Aorta (tissue), 5 donors: ENCODE data around the gene PHC2. TPM values are rescaled to one million over a fixed set of nuclear protein-coding genes. Genes with fewer than 3 reads are reported as not detected.

ENCODE experiments used
- ATAC-seq: fragments of 200-7000 bp; cut with Tn5 transposase; one replicate; pipeline ENCODE4 v1.9.1; 2022; ENCODE audit warnings: moderate library complexity; ENCODE audit not compliant: low FRiP score
- DNase-seq, 2 donors: peaks; one replicate each; pipeline ENCODE4 v3.0.0-alpha.2; 2020
- H3K27ac ChIP-seq, 2 donors: one replicate each; pipeline ENCODE4 v1.5.1; 2013; ENCODE audit warnings: low read length in 2 of 2, mild to moderate bottlenecking in 2 of 2, moderate library complexity in 2 of 2, control low read depth in 1 of 2, inconsistent platforms in 1 of 2, low read depth in 1 of 2
- H3K27me3 ChIP-seq, 2 donors: one replicate each; pipeline ENCODE4 v1.6.1; 2013; ENCODE audit warnings: control low read depth in 1 of 2, low read length in 1 of 2, mild to moderate bottlenecking in 1 of 2, moderate library complexity in 1 of 2; ENCODE audit not compliant: insufficient read depth in 2 of 2, control insufficient read depth in 1 of 2
- H3K36me3 ChIP-seq, 2 donors: one replicate each; pipeline ENCODE4 v1.6.1; 2013; ENCODE audit warnings: control low read depth in 1 of 2, low read length in 1 of 2, mild to moderate bottlenecking in 1 of 2; ENCODE audit not compliant: insufficient read depth in 2 of 2, control insufficient read depth in 1 of 2
- H3K4me1 ChIP-seq, 2 donors: one replicate each; pipeline ENCODE4 v1.6.1; 2013; ENCODE audit warnings: low read length in 2 of 2, control low read depth in 1 of 2, mild to moderate bottlenecking in 1 of 2, moderate library complexity in 1 of 2; ENCODE audit not compliant: insufficient read depth in 2 of 2, control insufficient read depth in 1 of 2
- H3K4me3 ChIP-seq, 2 donors: one replicate each; pipeline ENCODE4 v1.5.1; 2013; ENCODE audit warnings: low read length in 2 of 2, control low read depth in 1 of 2, mild to moderate bottlenecking in 1 of 2
- H3K9me3 ChIP-seq: one replicate; pipeline ENCODE4 v1.6.1; 2013; ENCODE audit warnings: mild to moderate bottlenecking, low read length; ENCODE audit not compliant: control insufficient read depth
- WGBS, 2 donors: extraction: QIAGEN DNeasy Blood & Tissue Kit; methylation state at CpG; one replicate each; pipeline ENCODE4 v1.1.7; 2013; 5-methylcytosine and 5-hydroxymethylcytosine counted together
- intact Hi-C, 2 donors: fragments of 100-400 bp; cut with DNase I; formaldehyde crosslinking; loops; one replicate each; pipeline versions ENCODE4 v1.14.2 to v1.15.0; 2022
- polyA plus RNA-seq, 2 donors: library from polyadenylated mRNA; stranded (reverse); fragments of 200-250 nt; gene quantifications; one replicate each; pipeline ENCODE4 v1.2.3, GENCODE V29; 2013
- total RNA-seq, 2 donors: library from RNA; stranded (reverse); fragmentation: NEBNext Ultra II Directional; extraction: Animal tissue kit (Norgen Biotek cat#: 25700); gene quantifications; one replicate each; pipeline ENCODE4 v1.2.1, GENCODE V29; 2021
- donor health status: healthy with polysubstance abuse.
- donor health status: Bipolar disorder and iron deficiency.
- donor health status: DM: no; HTN: no; CAD: no.
- donor health status: DM: no; HTN: no; CAD: no.
- donor health status: DM: yes; HTN: yes; CAD: no.

Gene PHC2
- total and polyA plus RNA-seq, 4 donors = 82.4 to 156 (median 107) TPM

GRCh38 chr1:33336580-33336979, 94.3 kb downstream of the PHC2 start:
- no peaks in the 10 kb centered on the region for H3K9me3 ChIP-seq
- no peaks in the 10 kb centered on the region for H3K27me3 ChIP-seq
- ATAC-seq (no peak), DNase-seq (no peak)
- H3K4me1 ChIP-seq = peaks cover 10 to 14% of the 10 kb centered on the region in 2 donors
- H3K27ac ChIP-seq = peak overlapping the region in 1 of 2 donors; percentile 22
- 59 to 65% methylated on average over 9 of the region's 9 CpGs for WGBS, 2 donors
- no peak overlapping the region for H3K4me3 ChIP-seq
- intact Hi-C loops = loop anchor here in 1 of 2 donors (5.0 kb wide), 1 partner anchor 39 kb away; no protein-coding TSS in a partner anchor
- peaks cover 0 to 2% of the 10 kb centered on the region in 2 donors for H3K36me3 ChIP-seq

GRCh38 chr1:33335020-33335419, 95.9 kb downstream of the PHC2 start:
- 31 to 33% methylated on average over 4 of the region's 4 CpGs for WGBS, 2 donors
- Histone ChIP-seq H3K9me3 (no peaks in the 10 kb centered on the region), H3K4me1 (peaks cover 0 to 8% of the 10 kb centered on the region in 2 donors), H3K27ac (peak overlapping the region in 1 of 2 donors; percentile 47), H3K4me3 (no peak overlapping the region), H3K27me3 (no peaks in the 10 kb centered on the region), H3K36me3 (peaks cover 0 to 6% of the 10 kb centered on the region in 2 donors)
- ATAC-seq (no peak), DNase-seq (no peak)
- intact Hi-C loops = loop anchor here in 1 of 2 donors (5.0 kb wide), 1 partner anchor 38 kb away; no protein-coding TSS in a partner anchor

- ATAC-seq = peak; percentile 42
Measured at GRCh38 chr1:33334081-33334552, 96.8 kb downstream of the PHC2 start.

GRCh38 chr1:33332881-33333280, 98.0 kb downstream of the PHC2 start:
- H3K9me3 ChIP-seq = no peaks in the 10 kb centered on the region
- intact Hi-C loops = loop anchor here in 1 of 2 donors (5.0 kb wide), 1 partner anchor 34 kb away; no protein-coding TSS in a partner anchor
- peaks cover 0 to 2% of the 10 kb centered on the region in 2 donors for H3K4me1 ChIP-seq
- peaks cover 0 to 15% of the 10 kb centered on the region in 2 donors for H3K36me3 ChIP-seq
- ATAC-seq (no peak), DNase-seq (no peak)
- H3K27me3 ChIP-seq = no peaks in the 10 kb centered on the region
- H3K4me3 ChIP-seq = no peak overlapping the region
- WGBS, 2 donors = 33 to 35% methylated on average over 5 of the region's 5 CpGs
- peak overlapping the region in 1 of 2 donors; percentile 37 for H3K27ac ChIP-seq

More at GRCh38 chr1:33334081-33334552, 96.8 kb downstream of the PHC2 start:
- Histone ChIP-seq H3K27ac (peak overlapping the region; percentile 40 to 43), H3K4me3 (no peak overlapping the region), H3K36me3 (peaks cover 0 to 11% of the 10 kb centered on the region in 2 donors), H3K4me1 (peaks cover 0 to 6% of the 10 kb centered on the region in 2 donors), H3K27me3 (no peaks in the 10 kb centered on the region), H3K9me3 (no peaks in the 10 kb centered on the region)
- DNase-seq = peak; percentile 73 to 90
- 11 to 13% methylated on average over 17 of the region's 17 CpGs for WGBS, 2 donors
- intact Hi-C loops = loop anchor here in 1 of 2 donors (5.0 kb wide), 1 partner anchor 33 kb away; no protein-coding TSS in a partner anchor

- H3K4me1 ChIP-seq = peaks cover 0 to 2% of the 10 kb centered on the region in 2 donors
- peaks cover 0 to 15% of the 10 kb centered on the region in 2 donors for H3K36me3 ChIP-seq
- no peak overlapping the region for H3K4me3 ChIP-seq
- peak overlapping the region in 1 of 2 donors; percentile 37 for H3K27ac ChIP-seq
- intact Hi-C loops = loop anchor here in 1 of 2 donors (5.0 kb wide), 1 partner anchor 35 kb away; no protein-coding TSS in a partner anchor
- ATAC-seq (no peak), DNase-seq (peak in 1 of 2 donors; percentile 70)
- H3K27me3 ChIP-seq = no peaks in the 10 kb centered on the region
- WGBS, 2 donors = 48 to 51% methylated on average over 10 of the region's 10 CpGs
- no peaks in the 10 kb centered on the region for H3K9me3 ChIP-seq
Measured at GRCh38 chr1:33332357-33332789, 98.5 kb downstream of the PHC2 start.

- WGBS, 2 donors = 49 to 50% methylated on average over 10 of the region's 10 CpGs
- no peak for ATAC-seq
- peak in 1 of 2 donors; percentile 46 for DNase-seq
- intact Hi-C loops = loop anchor here in 1 of 2 donors (5.0 kb wide), 1 partner anchor 36 kb away; no protein-coding TSS in a partner anchor
- H3K36me3 ChIP-seq = peaks cover 0 to 18% of the 10 kb centered on the region in 2 donors
- H3K4me1 ChIP-seq = peaks cover 0 to 1% of the 10 kb centered on the region in 2 donors
- peak overlapping the region in 1 of 2 donors; percentile 7 for H3K27ac ChIP-seq
- H3K27me3 ChIP-seq = no peaks in the 10 kb centered on the region
- H3K9me3 ChIP-seq = no peaks in the 10 kb centered on the region
- H3K4me3 ChIP-seq = no peak overlapping the region
Measured at GRCh38 chr1:33331444-33332356, 99.2 kb downstream of the PHC2 start.

GRCh38 chr1:33330906-33331305, 100.0 kb downstream of the PHC2 start:
- Histone ChIP-seq H3K27me3 (no peaks in the 10 kb centered on the region), H3K27ac (no peak overlapping the region), H3K4me1 (no peaks in the 10 kb centered on the region), H3K36me3 (peaks cover 1 to 18% of the 10 kb centered on the region in 2 donors), H3K4me3 (no peak overlapping the region), H3K9me3 (no peaks in the 10 kb centered on the region)
- intact Hi-C loops = loop anchor here in 1 of 2 donors (5.0 kb wide), 1 partner anchor 36 kb away; no protein-coding TSS in a partner anchor
- DNase-seq (no peak), ATAC-seq (no peak)
- 82 to 89% methylated on average over 7 of the region's 7 CpGs for WGBS, 2 donors

- no peaks in the 10 kb centered on the region for H3K4me1 ChIP-seq
- no peak overlapping the region for H3K4me3 ChIP-seq
- no peak for DNase-seq
- WGBS, 2 donors = 76 to 83% methylated on average over 3 of the region's 3 CpGs
- intact Hi-C loops = loop anchor here in 1 of 2 donors (5.0 kb wide), 1 partner anchor 37 kb away; no protein-coding TSS in a partner anchor
- no peak overlapping the region for H3K27ac ChIP-seq
- no peaks in the 10 kb centered on the region for H3K9me3 ChIP-seq
- no peaks in the 10 kb centered on the region for H3K27me3 ChIP-seq
- no peak for ATAC-seq
- H3K36me3 ChIP-seq = peaks cover 6 to 21% of the 10 kb centered on the region in 2 donors
Measured at GRCh38 chr1:33330361-33330890, 100.5 kb downstream of the PHC2 start.
